ENCODE data around the gene SFTPB.
"Not testable (repeated sequence)": the region's sequence is repeated elsewhere in the genome, so short reads cannot be mapped to it uniquely, and the experiment has no call there.

SFTPB gene

GRCh38 chr2:85668009-85668856 lies at the start of gene SFTPB:
SFTPB (minus strand) TSS chr2:85668199; CDS start chr2:85668183, 16 bp downstream.
- no peak for DNase-seq

- DNase-seq: peak; percentile 3 to 64
Observed at GRCh38 chr2:85717308-85718008, 49.5 kb upstream of the SFTPB start.

DNA sequence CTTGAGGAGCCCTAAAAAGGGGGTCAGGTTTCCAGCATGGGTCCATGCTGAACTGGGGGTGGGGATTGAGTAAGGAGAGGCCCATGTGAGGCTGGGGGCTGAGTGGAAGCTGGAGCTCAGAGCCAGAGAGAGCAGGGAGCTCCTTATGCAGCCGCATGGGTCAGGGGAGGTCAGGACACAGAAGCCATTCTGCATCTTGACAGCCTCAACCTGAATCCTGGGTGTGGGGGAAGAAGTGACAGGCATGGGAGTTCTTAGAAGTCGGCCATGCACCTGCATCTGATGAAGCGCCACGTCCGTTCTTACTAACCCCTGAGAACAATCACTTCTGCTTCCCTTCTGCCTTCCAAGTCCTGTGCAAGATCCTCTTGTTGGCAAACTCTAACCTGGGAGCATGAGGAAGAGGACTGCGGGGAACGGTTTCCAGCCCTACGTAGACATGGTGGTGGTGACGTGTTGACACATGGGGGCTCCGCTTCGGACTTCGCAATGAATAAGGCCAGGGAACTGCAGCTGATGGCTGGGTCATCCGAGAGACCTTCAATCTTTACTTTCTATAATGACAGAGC lies 48.4 kb upstream of the SFTPB start:
- no peak for DNase-seq

DNA sequence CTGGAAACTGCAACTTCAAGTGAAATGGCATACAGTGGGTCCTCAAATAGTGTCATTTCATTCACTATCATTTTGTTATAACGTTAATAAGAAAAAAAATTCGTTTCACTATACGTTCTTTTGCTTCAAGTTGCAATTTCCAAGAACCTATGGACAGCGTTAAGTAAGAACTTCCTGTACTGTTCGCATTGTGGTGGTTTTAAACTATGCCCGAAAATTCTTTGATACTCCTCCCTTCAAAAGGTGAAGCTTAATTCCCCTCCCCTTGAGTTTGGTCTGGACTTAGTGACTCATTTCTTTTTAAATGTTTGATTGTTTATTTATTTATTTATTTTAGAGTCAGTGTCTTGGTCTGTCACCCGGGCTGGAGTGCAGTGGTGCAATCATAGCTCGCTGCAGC lies 46.8 kb upstream of the SFTPB start:
- no peak for DNase-seq

DNA sequence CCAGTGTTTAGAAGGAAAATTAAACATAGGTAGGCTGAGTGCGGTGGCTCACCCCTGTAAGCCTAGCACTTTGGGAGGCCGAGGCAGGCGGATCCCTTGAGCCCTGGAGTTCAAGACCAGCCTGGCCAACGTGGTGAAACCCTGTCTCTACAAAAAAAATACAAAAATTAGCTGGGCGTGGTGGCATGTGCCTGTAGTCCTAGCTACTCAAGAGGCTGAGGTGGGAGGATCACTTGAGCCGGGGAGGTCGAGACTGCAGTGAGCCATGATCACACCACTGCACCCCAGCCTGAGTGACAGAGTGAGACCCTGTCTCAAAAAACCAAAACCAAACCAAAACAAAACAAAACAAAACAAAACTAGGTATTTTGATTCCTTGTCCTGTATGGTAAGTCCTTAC lies 46.4 kb upstream of the SFTPB start:
- not testable (repeated sequence) for DNase-seq

DNA sequence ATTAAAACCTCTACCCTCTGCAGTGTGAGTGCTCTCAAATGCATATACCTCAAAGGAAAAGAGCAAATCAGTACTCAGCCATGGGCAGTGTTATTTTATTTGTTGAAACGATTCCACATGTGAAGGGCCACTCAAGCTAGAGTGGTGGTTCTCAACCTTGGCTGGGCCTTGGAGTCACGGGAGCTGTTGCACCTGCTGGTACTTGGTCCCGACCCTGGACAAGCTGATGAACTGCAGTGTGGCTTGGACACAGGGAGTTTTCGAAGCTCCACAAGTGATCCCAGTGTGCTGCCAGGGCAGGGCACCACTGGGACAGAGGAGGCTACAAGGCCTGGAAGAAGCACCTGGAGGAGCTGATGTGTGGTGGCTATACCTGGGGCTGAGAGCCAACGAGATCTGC lies 45.8 kb upstream of the SFTPB start:
- DNase-seq: no peak

DNA sequence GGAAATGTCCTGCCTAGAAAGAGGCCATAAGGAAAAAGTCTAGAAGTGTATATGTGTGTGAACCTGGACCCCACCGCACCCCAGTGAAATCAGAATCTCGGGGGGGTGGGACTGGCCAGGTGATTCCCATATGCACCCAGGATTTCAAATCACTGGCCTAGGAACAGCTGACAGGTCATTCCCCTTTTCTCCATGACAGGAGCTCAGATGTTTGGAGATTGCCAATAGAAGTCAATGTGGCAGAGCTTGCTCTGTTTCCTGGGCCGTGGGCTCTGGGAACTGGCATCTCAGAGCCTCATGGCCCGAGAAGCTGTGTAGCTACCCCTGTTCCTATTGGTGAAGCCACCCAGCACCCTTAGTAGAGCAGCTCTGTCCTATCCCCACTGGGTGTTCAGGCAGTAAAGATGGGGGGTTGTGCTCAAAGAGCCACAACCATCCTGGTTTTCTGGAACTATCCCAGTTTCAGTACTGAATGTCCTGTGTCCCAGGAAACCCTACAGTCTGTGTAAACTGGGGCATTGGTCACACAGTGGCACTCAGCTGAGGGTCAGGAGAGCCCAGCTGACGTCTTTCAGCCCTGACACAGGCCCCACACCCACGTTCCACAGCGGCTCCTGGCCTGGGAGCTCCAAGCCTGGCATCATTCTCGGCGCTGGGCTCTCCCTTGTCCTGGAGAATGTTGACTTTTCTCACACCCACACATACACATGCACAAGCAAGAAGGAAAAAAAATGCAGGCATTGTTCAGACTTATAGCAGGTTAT lies 45.0 kb upstream of the SFTPB start:
- DNase-seq: no peak

DNA sequence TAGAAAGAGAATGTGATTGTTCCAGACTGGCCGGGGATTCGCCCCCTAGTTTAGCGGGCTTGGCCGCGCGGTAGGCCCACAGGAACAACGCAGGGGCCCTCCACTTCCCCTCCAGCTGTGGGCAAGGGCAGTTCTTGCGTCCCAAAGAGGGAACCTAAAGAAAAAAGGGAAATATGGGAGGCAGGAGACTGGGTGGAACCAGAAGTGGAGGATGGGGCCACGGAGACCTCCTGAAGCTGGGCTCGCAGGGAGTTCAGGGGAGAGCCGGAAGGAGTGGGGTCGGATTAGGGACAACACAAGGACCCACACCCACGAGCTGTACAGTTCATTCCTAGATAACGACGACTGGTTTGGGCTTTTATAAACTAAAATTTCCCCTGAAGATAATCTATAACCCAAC lies 44.3 kb upstream of the SFTPB start:
- DNase-seq: no peak

GRCh38 chr2:85711578-85712060 lies 43.6 kb upstream of the SFTPB start:
- DNase-seq: no peak

GRCh38 chr2:85710687-85711577 lies 42.9 kb upstream of the SFTPB start:
- no peak for DNase-seq

- DNase-seq: no peak
Observed at GRCh38 chr2:85709401-85709811, 41.4 kb upstream of the SFTPB start.

DNA sequence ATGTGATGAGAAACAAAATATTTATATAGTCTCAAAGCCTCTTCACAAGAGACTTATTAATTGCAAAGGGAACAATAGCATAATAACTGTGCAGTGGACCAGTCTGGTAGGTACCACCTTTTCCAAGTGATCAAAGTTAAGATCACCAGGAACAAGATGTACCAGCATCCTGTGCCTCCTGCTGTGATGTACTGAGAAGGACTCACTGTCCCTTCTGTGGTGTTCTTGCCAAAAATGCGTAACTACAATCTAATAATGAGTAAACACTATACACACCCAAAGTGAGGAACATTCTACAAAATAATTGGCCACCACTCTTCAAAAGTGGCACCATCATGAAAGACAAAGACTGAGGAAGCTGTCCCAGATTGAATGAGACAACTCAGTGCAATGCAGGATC lies 40.6 kb upstream of the SFTPB start:
- no peak for DNase-seq

GRCh38 chr2:85707304-85707703 lies 39.3 kb upstream of the SFTPB start:
- peak; percentile 43 to 69 for DNase-seq

DNA sequence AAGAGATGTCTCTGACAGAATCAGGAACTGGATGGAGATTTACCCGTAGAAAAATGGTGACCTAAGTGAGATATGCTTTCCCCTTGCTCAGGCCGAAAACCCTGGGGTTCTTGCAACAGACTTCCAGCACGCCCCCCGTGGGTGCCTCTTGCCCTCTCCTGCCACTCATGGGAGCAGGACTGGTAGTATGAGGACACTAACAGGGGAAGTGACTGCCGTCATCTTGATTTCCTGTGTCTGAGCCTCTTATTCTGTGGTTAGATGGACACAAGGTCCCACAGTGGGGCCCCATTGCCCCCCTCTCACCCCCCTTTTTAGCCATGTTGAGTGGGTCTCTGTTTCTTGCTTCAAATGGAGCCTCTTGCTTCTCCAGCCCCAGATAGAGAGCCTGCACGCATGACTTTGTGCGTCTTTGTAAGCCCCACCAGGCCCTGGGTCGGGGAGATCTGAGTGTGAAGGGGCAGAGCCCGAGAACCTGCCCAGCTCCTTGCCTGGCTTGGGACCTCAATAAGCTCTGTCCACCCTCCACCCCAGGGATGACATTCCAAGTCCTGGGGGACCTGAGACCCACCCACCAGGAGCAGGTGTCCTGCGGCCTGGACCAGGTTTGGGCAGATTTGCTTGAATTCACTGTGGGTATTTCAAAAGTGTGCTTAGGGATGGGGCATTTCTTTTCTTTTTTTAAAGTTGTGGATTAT lies 38.7 kb upstream of the SFTPB start:
- no peak for DNase-seq

DNA sequence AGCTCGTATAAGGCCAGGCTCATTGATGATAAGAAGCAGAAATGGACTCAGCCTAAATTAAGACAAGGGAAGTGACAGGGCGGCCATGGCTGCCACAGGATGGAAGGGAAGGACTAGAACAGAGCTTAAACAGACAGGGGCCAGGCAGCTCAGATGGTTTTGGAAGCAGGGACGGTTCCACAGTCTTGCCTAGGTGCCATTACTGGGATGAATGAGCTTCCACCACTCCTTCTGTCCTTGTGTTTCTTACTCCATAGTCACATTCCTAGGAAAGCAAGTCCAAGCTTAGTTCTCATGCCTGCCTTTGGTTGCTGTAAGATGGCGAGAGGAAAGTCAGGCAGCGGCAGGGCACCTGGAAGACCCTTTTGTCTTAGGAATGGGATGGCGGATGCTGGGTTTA lies 38.1 kb upstream of the SFTPB start:
- no peak for DNase-seq

- no peak for DNase-seq
Observed at GRCh38 chr2:85705680-85706039, 37.7 kb upstream of the SFTPB start.

- no peak for DNase-seq
Observed at GRCh38 chr2:85704800-85705679, 37.0 kb upstream of the SFTPB start.

GRCh38 chr2:85704038-85704437 lies 36.0 kb upstream of the SFTPB start:
- DNase-seq: no peak

- no peak for DNase-seq
Observed at GRCh38 chr2:85703329-85703728, 35.3 kb upstream of the SFTPB start.

DNA sequence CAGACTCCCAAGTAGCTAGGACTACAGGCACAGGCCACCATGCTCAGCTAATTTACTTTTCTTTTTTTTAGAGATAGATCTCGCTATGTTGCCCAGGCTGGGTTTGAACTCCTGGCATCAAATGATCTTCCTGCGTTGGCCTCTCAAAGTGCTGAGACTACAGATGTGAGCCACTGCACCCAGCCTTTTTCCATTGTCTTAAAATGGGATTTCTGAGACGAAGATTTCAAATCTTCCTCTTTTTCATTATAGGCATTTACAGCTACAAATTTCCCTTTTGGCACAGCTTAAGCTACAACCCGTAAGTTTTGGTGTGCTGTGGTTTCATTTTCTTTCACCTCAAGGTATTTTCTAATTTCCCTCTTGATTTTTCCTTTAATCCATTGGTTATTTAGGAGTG lies 34.8 kb upstream of the SFTPB start:
- no peak for DNase-seq

Measured in NCI-H524 (cell line).